Measurements from ENCODE around the gene AMOTL2. TPM values are rescaled to one million over a fixed set of nuclear protein-coding genes. Genes with fewer than 3 reads are reported as not detected.
A peak's percentile ranks its signal among the peaks of the same experiment; 100 is the strongest.

Gene AMOTL2
- total and polyA plus RNA-seq, 2 experiments from 2014 or later, result 17.9 to 102 TPM

- H3K9me3 Mint-ChIP-seq, result no peaks in the 10 kb centered on the region
- no peak overlapping the region; the same call in 2 of the 3 replicates for H3K4me3 Mint-ChIP-seq
- Histone ChIP-seq H3F3A (replicated peaks; ENCODE audit: low read depth) (peaks cover 13% of the 10 kb centered on the region), H3K36me3 (ENCODE audit: insufficient read depth) (no peaks in the 10 kb centered on the region), H3K4me1 (ENCODE audit: insufficient read depth) (peaks cover 47% of the 10 kb centered on the region), H3K79me2 (replicated peaks; ENCODE audit: insufficient read depth) (peaks cover under 1% of the 10 kb centered on the region; the same call in 1 of the 2 replicates), H3K4me3 (no peak overlapping the region), H2AFZ (no peak overlapping the region), H3K27me3 (ENCODE audit: insufficient read depth) (peaks cover 38% of the 10 kb centered on the region), H3K9me2 (ENCODE audit: insufficient read depth) (no peaks in the 10 kb centered on the region), H3K4me2 (peak overlapping the region; percentile 2; the same call in 1 of the 2 replicates), H4K20me1 (replicated peaks; ENCODE audit: insufficient read depth) (no peaks in the 10 kb centered on the region), H3K27ac (ENCODE audit: low read depth) (no peak overlapping the region)
- no peak overlapping the region for H3K27ac Mint-ChIP-seq
- peaks cover 46% of the 10 kb centered on the region for H3K27me3 Mint-ChIP-seq (ENCODE audit: insufficient read depth, low read depth, poor library complexity)
- H3K4me1 Mint-ChIP-seq, result peaks cover 40% of the 10 kb centered on the region
- no peak for TF ChIP-seq JUNB (IDR thresholded peaks at IDR 0.05; ENCODE audit: unreplicated experiment)
- TF ChIP-seq CTCF (conservative IDR thresholded peaks at IDR 0.05; ENCODE audit: low read depth in 2 of 2), result peak; percentile 75 to 95
- no peak for TF ChIP-seq ZNF114 (CRISPR knock-in tag; IDR thresholded peaks at IDR 0.05)
- no peak for TF ChIP-seq ZNF331 (CRISPR knock-in tag; IDR thresholded peaks at IDR 0.05; ENCODE audit: low read depth)
- no peaks in the 10 kb centered on the region; the same call in 2 of the 3 replicates for H3K36me3 Mint-ChIP-seq (ENCODE audit: low read depth)
- peak; percentile 89 for DNase-seq (ENCODE audit: low spot score)
- ATAC-seq, result peak; percentile 26
Observed at GRCh38 chr3:134378384-134378783, 4.1 kb upstream of the AMOTL2 start.

GRCh38 chr3:134377896-134378295 lies 3.6 kb upstream of the AMOTL2 start:
- Mint-ChIP-seq H3K4me1 (peaks cover 42% of the 10 kb centered on the region), H3K27me3 (ENCODE audit: insufficient read depth, low read depth, poor library complexity) (peaks cover 50% of the 10 kb centered on the region)
- peak overlapping the region; percentile 2; the same call in 1 of the 2 replicates for H3K4me2 ChIP-seq

More at GRCh38 chr3:134377896-134378295, 3.6 kb upstream of the AMOTL2 start:
- Histone ChIP-seq H3K9me2 (ENCODE audit: insufficient read depth) (no peaks in the 10 kb centered on the region), H3K36me3 (ENCODE audit: insufficient read depth) (no peaks in the 10 kb centered on the region), H3K4me1 (ENCODE audit: insufficient read depth) (peaks cover 47% of the 10 kb centered on the region), H4K20me1 (replicated peaks; ENCODE audit: insufficient read depth) (no peaks in the 10 kb centered on the region), H3F3A (replicated peaks; ENCODE audit: low read depth) (peaks cover 16% of the 10 kb centered on the region), H3K27ac (ENCODE audit: low read depth) (no peak overlapping the region), H3K4me3 (no peak overlapping the region), H3K27me3 (ENCODE audit: insufficient read depth) (peaks cover 38% of the 10 kb centered on the region), H3K79me2 (replicated peaks; ENCODE audit: insufficient read depth) (peaks cover 6% of the 10 kb centered on the region), H2AFZ (no peak overlapping the region)
- ATAC-seq, result no peak
- no peak for DNase-seq (ENCODE audit: low spot score)
- no peaks in the 10 kb centered on the region; the same call in 2 of the 3 replicates for H3K36me3 Mint-ChIP-seq (ENCODE audit: low read depth)
- no peak overlapping the region; the same call in 2 of the 3 replicates for H3K4me3 Mint-ChIP-seq
- TF ChIP-seq ETS1 (IDR thresholded peaks at IDR 0.05) (no peak), STAT1 (IDR thresholded peaks at IDR 0.05; ENCODE audit: unreplicated experiment) (no peak), CREB1 (CRISPR knock-in tag; IDR thresholded peaks at IDR 0.05; ENCODE audit: low read depth) (no peak), POLR2AphosphoS5 (IDR thresholded peaks at IDR 0.05; ENCODE audit: low read depth) (no peak), JUNB (IDR thresholded peaks at IDR 0.05; ENCODE audit: unreplicated experiment) (no peak)
- H3K27ac Mint-ChIP-seq, result no peak overlapping the region
- H3K9me3 Mint-ChIP-seq, result no peaks in the 10 kb centered on the region
